M059J (cell line): Measurements from ENCODE around the gene ATP8B4. TPM values are rescaled to one million over a fixed set of nuclear protein-coding genes. Genes with fewer than 3 reads are reported as not detected.

Experiments used
- DNase-seq: peaks from one replicate; pipeline ENCODE4 v3.0.0-alpha.2; 2012; ENCODE audit warnings: low read depth
- total RNA-seq: library from RNA; depleted of rRNA; stranded (reverse); fragments of >200 nt; shearing (Covaris generic); gene quantifications from 2 replicates; pipeline ENCODE4 v1.2.3, GENCODE V29; 2014

The ATP8B4 gene
- total RNA-seq, 1 experiment from 2014 or later: 2.1 TPM

DNA sequence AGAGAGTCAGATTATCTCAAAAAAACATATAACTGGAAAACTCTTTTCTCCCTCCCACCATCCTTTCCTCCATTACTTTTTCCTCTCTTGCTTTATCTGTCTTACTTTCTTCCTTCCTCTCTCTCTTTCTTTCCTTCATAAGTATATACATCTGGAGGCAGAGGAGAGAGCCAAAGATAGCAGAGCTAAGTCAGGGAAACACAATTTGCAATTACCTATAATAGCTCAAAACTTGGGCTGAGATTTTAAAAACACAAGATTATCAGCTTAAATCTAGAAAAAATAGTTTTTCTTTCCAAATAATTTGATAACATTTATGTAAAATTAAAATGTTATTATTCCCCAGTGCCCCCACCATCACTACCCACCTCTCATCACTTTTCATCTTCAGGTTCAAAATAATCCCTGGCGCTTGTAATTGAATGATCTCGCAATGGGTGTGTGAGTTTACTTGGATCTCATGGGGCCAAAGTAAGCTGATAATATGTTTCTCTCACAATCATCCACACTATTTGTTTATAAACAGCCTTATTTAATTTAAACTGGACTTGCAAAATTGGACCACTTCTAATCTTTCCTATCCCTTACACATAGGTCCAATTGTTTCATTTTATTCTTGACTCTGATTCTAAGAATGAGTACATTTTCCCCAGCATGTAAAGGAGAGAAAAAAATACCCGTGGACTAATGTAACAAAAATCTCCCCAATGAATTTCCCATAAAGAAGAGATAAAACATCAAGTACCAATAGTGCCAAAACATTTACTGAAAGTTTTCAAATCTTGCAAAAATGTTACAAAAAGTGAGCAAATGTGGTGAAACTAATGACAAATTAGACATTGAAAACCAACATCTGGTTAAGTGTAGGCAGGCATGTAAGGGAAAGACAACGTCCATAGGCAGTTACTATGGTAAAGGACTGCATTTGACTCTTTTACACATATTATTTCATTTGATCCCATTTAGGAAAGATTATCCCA, 261.2 kb downstream of the ATP8B4 start:
- DNase-seq: no peak

DNA sequence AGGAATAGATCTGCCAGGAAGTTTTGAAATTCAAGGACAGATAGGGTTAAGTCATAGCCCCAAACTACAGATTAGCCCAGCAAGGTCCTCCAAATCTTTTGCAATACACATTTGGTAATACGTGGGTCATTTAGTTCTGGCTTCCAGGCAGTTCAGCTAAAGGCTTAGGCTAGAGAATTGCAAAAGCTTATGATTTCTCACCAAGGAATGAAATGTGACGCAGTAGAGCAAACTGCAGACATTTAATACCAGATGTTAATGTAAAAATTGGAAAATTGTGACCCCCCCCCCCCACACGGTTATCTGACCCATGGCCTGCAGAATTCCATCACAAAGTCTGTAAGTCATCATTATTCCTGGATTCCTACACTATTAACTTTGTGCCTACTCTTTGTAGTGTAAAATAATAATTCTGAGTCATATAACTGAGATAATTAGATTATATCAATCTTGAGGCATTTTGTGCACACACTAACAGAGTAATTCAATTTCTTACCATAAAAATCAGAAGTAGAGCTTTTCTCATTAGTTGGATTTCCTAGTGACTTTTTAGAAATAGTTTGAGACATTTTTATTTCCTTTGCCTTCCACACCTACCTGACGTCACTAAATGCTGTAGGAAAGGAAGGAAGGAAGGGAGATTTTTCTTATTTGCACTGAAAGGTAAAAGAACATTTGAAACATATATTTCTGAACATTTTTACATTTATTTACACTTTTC, 263.0 kb downstream of the ATP8B4 start:
- peak; percentile 20 for DNase-seq

DNA sequence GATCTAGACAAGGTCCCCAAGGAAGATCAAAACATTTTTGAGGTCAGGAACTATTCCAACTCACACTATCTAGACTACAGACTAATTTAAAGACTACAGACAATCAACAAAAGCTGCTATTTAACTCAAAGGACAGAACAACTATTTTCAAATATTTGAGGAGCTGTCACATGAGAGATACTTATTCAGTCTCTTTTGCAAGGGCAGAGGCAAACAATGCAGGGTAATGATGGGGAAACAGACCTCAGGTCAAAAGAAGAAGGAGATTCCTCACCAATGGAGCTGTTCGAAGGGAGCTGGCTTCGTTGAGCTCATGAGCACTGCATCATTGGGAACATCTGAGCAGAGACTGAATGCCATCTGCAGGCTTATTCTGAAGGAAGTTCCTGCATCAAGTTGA, 266.3 kb downstream of the ATP8B4 start:
- DNase-seq: no peak

DNA sequence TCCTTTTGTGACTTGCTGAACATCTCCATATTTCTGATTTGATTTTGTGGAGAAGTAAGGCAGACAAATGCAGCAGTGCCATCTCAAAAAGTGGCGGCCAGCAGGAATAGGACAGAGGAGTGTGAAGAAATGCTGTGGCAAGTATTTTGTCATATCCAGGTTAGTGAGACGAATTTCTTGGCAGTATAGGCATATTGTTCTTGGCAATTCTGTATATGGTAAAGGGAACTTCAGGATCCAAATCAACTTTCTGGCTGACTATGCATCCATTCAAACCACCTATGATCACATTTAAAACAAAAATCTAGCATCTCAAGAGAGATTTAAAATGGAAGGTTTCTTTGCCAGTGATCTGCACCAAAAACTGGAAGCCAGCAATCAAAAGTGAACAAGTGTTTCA, 270.2 kb downstream of the ATP8B4 start:
- DNase-seq: no peak

DNA sequence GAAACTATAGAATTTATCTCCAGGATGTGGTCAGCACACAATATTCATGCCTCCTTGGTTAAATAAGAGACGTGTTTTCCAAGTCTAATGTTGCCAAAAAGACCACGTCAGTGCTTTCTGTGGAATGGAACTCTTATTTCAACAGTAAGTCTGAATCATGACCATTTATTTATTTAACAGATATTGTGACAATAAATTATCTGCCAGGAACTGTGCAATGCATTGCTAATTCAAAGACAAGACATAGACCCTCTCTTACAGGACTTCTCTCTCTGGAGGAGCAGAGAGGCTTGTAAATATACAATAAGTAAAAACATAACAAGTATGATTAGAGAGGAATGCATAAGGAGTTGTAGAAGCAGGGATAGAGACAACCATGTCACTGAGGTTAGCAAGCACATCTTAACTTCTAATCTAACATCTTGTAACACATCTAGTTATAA, 270.7 kb downstream of the ATP8B4 start:
- peak; percentile 88 for DNase-seq

DNA sequence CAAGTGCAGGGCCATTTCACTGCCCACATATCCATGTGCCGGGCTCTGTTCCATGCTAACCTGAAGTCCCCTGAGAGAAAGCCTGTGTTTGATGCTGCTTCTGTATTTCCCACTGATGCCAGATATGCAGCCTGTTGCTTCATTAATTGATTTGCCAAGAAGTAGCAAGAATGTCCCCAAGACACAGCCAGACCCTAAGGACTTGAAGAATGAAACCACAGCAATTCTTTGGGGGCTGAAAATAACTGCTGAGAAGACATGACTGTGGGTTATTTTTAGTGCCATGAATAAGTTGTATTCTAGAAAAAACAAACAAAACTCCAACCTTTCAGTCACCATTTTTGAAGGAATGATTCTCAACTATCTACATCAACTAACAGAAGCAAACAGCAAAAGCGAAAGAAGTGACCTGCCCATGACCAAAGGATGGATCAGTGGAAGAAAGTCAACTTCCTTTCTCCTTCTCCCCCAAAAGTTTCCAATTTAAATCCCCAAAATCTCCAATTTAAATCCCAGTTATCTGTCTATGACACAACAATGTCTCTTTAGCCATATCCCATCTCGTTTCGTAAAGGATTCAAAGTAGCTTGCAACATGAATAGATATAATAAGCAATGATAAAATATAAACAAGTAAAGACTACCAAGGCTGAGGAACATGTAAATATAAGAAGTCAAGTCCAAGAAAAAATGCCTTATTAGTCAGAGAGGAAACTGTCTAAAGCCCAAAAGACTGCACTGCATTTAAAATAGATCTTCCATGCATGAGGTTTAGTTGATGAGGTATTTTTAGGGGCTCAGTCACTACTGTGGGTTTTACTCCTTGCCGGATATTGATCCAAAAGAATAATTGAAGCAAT, 271.4 kb downstream of the ATP8B4 start:
- peak; percentile 45 for DNase-seq

DNA sequence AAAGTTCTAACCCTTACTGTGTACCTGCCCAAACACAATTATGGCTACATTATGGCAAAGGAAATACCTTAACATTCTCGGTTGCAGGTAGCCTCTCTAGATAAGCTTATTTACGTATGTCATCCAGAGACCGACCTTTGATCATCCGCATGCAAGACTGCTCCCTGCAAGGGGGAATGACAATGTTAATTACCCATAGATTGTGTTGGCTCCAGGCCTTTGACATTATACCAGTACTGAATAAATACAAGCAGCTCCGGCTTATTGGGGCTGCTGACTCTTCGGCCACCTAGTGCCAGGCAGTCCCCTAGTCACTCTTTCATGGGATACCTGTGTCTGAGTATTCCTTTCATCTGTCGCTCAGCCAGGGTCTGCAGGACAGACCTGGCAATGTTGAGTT, 274.6 kb downstream of the ATP8B4 start:
- no peak for DNase-seq

DNA sequence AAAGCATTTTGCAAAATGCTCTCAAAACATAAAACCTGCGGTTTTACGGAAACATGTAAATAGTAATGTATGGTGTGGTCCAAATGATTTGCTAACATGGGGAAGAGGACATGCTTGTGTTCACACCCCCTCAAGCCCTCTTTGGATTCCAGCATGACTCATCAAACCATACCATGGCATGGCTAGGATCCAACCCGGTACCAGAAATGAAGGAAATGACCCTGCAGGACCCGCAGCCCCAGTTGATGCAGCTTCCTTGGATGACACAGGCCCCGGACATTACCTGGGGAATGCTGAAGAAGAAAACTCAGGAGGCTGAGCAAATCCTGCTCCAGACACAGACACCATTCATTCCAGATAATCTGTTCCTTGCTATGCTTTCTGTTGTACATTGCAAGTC, 275.3 kb downstream of the ATP8B4 start:
- DNase-seq: peak; percentile 55

DNA sequence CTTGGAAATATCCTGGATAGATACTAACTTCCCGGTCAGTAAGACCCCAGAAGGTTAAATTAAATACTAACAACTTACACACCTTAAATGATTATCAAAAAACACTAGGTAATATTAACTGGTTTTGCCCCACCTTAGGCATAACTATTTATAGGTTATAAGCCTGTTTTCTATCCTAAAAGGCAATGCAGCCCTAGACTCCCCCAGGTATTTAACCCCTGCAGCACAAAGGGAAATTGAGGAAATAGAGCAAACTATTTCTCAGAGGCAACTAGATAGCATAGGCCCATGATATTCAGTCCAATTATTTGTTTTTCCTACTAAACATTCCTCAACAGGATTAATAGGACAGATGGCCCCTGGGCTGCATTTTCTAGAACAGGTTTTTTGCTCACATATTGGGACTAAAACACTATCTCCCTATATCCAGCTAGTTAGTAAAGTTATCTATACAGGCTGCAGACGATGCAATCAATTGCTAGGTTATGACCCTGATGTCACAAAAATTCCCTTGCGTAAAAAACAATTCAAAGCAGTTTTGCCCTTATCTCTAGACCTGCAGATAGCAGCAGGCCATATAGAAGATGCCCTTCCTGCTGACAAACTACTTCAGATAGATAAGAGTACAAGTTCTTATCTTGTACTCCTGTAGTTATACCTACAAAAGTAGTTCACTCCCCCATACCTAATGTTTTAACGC, 276.9 kb downstream of the ATP8B4 start:
- DNase-seq: no peak

DNA sequence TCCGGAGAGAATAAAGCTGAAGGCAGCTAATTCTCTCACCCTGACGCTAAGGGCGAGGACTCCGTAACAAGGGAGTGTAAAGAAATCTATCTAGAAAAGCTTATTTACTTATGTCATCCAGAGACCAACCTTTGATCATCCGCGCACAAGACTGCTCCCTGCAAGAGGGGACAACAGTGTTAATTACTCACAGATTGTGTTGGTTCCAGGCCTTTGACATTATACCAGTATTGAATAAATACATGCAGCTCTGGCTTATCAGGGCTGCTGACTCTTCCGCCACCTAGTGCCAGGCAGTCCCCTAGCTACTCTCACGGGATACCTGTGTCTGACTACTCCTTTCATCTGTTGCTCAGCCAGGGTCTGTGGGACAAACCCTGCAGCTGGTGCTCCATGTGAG, 286.5 kb downstream of the ATP8B4 start:
- peak; percentile 41 for DNase-seq

DNA sequence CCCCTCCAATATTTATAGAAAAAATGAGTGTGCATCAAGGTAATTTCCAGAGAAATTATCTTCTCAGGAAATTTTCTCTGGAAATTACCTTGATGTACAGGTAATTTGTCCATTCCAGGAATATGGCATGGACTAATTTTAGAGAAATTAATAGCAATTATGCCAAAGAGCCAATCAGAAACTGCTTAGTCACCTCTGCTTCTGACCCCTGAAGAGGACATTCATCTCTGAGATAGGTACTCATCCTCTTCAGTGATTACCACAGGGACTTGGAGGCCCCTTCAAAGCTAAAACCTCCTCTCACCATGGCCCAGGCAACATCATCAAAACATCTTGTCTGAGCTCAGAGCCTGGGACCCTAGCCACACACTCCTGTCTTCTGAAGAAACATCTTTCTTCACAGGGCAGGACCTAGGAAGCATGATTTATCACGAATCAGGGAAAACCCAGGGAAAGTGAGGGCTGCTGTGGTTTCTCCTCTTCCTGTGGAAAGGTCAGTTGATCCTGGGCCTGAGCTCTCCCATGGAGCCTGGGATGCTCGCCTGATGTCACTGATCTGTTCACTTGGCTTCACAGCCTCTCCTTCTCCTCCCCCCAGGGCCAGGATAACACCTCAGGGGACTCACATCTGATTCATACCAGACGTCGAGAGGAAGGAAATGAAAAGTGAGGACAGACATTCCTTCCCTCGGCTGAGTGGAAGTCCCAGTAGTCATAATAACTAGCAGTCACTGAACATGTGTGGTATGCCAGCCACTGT, 287.6 kb downstream of the ATP8B4 start:
- peak; percentile 97 for DNase-seq

DNA sequence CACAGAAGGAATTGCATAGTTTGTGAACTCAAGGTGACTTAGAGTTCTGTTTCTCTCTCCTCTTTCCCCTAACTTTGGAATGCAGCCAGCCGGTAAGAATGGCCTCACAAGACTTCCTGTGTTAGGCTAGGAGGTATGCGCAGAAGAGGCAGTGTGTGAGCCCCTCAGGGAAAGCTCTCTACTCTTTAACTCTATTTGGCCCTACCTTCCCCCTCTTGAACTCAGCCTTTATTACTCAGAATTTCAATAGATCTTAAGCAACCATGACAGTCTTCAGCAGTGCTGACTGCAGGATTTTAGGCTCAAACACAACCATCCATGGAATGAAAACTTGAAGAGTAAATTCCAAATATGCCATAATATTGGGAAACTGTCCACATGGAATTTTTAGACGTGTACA, 288.6 kb downstream of the ATP8B4 start:
- DNase-seq: no peak

DNA sequence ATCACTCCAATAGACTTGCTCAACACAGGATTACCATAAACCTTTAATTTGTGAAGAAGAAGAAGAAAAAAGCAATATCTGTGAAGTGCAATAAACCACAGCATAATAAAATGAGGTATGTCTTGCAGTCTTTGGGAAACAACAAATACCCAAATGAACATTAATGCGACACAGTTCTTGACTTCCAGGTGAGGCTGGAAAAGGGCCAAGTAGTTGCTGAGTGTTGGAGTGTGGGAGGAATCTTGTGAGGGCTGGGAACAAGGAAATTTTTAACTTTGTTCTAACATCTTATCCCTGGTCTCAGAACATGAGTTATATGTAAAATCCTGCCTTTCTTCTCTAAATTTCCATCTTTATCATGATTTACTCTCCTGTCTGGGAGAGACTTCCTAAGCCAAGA, 291.7 kb downstream of the ATP8B4 start:
- no peak for DNase-seq

DNA sequence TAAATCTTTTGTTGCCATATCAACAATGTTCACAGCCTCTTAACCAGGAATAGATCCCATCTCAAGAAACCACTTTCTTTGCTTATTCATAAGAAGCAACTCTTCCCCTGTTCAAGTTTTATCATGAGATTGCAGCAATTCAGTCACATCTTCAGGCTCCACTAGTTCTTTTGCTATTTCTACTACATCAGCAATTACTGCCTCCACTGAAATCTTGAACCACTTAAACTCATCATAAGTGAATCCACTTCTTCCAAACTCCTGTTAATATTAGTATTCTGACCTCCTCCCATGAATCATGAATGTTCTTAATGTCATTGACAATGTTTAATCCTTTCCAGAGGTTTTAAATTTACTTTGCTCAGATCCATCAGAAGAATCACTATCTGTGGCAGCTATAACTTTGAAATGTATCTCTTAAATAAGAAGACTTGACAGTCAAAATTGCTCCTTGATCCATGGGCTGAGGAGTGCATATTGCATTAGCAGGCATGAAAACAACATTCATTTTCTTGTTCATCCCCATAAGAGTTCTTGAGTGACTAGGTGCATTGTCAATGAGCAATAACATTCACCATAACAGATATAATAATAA, 292.3 kb downstream of the ATP8B4 start:
- DNase-seq: no peak

DNA sequence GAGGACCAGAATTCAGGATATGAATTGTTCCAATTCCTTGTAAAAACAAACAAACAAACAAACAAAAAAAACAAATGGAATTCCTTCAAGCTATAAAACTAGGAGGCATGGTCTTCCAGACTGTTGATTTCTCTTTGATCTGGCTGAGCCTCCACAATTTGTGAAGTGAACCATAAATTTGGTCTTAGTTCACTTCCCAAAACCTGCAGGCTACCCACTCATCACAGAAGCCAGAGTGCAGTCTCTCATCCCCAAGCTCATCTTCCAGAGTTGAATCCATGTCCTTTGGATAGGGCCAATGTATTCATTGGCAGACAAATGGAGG, 294.3 kb downstream of the ATP8B4 start:
- DNase-seq: no peak

DNA sequence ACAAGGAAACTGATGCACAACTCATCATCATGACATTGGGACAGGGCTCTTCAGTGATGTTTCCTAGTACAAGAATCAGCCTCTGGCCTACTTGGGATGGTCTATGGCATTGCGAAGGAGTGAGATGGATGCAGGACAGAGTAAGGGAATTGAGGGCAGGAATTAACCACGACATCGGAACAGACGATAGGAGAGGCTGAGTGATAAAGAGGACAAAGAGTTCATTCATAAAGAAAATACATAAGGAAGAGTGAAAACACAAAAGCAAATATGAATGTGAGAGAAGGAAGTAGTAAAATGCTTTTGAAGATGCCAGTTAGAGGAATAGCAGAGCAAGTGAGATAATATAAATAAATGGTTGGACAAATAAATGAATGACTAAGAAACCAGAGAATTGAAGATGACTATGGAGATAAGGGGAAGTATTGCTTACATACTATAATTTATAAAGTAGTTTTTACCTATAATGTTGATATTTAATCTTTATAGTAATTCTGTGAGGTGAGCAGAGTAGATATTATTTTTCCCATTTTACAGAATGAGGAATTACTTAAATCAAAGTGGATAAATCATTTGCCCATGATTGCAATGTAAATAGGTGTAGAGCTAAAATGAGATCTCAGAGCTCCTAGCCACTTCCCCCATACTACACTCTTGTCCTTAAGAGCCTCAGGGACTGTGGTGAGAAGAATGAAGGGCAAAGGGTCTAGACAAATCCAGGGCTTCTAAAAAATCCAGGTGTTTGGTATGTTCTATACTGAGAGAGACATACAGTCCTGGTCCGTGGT, 294.9 kb downstream of the ATP8B4 start:
- peak; percentile 21 for DNase-seq

DNA sequence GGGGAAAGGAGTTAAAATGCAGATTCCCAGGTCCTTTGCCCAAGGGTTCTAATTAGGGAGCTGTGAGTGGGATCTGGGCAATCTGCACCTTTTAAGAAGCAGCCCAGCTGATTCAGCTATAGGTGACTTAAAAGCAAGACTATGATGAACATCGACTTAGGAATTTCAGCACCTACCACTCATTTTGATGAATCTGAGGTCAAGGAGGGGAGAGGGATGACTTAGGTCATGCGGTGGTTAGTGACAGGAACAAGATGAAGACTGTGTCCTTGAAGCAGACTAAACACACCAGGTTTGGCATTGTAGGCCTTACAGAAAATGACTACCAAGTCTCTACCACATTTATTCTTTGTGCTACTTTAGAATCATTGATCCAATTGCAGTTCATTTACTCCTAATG, 301.9 kb downstream of the ATP8B4 start:
- DNase-seq: peak; percentile 72

DNA sequence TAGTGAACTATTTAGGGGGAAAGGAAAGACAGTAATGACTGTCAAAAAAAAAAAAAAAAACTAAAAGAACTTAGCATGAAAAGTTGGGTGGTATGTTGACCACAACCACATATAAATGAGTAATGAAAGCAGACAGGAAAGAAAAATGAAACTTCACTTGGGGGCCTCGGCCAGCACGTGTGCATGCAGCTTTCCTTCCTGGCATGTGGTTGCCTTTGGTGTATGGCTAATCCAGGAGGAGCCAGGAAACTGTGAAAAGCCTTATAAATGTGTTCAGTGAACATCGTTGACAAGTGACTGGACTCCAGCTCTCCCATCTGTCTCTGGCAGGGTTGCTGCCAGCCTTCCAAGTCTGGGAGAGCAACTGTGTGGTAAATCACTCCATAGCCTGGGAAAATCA, 303.1 kb downstream of the ATP8B4 start:
- DNase-seq: peak; percentile 96

DNA sequence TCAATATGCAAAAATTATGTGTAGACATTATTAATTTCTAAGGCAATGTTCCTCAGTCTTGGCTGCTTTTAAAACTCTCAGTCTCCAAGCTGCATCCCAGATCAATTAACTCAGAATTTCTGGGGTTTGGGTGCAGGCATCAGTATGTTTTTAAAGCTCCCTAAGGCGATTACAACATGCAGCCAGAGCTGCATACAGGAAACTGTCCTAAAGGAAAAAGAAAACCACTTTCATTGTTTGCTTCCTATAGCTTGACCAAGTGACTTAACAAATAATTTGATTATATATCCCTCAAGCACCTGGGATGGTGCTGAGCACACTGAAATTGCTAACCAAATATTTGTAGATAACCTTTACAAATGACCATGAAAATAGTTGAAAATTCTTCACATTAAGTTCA, 303.5 kb downstream of the ATP8B4 start:
- peak; percentile 29 for DNase-seq
